GM19328 (cell line): ENCODE data around the gene SERPINB1.

Source experiments
- ATAC-seq: cut with Tn5 transposase; IDR thresholded peaks from one replicate; pipeline ENCODE4 v1.9.1; 2021; ENCODE audit warnings: mild to moderate bottlenecking, moderate library complexity; ENCODE audit not compliant: unreplicated experiment

The SERPINB1 gene

DNA sequence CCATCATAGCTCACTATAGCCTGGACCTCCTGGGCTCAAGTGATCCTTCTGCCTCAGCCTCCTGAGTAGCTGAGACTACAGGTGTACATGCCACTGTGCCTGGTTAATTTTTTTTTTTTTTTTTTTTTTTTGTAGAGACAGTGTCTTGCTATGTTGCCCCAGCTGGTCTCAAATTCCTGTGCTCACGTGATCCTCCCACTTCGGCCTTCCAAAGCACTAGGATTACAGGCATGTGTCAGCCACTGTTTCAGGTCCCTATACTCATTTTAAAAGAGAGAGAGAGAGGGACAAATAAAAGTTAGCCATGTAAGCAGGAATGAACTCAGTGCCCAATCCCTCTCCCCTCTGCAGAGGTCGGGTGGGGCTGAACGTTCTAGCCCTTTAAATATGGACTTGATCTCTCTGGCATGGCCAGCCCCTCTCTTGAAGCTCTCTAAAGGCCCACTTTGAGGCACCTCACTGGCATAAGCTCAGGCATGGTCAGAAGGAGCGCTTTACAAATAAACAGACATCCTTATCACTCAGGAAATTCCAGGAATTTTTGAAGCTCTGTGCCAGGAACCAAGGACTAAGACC, 9.0 kb upstream of the SERPINB1 start:
- ATAC-seq, result no peak

GRCh38 chr6:2848851-2849250, 7.2 kb upstream of the SERPINB1 start:
- ATAC-seq, result no peak

DNA sequence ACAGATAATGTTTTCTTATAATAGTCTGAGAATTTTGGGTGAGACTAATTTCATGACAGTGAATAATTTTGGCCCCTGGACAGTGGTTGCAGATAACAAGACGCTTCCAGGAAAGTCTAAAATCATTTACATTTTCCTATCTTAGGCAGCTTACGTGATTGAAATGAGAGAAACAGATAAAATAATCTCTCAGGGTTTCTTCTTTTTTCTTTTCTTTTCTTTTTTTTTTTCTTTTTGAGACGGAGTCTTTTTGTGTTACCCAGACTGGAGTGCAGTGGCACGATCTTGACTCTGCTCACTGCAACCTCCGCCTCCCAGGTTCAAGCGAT, 4.2 kb upstream of the SERPINB1 start:
- ATAC-seq, result no peak

DNA sequence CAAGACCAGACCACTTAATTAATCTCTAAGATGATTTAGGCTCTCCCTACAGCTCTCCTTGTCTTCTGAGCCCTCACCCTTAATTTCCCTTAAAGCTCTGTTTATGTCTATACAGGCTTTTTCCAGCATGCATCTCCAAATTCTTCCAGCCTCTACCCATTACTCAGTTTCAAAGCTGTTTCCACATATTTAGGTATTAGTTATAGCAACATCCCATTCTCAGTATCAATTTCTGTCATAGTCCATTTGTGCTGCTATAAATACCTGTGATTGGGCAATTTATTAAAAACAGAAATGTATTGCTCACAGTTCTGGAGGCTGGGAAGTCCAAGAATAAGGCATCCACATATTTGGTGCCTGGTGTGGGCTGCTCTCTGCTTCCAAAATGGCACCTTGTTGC, 2.3 kb upstream of the SERPINB1 start:
- no peak for ATAC-seq

GRCh38 chr6:2843138-2843740, 1.6 kb upstream of the SERPINB1 start:
- ATAC-seq, result no peak

- ATAC-seq, result no peak
Measured at GRCh38 chr6:2842139-2842552, 483 bp upstream of the SERPINB1 start.

GRCh38 chr6:2840749-2841061, 958 bp downstream of the SERPINB1 start:
- no peak for ATAC-seq

DNA sequence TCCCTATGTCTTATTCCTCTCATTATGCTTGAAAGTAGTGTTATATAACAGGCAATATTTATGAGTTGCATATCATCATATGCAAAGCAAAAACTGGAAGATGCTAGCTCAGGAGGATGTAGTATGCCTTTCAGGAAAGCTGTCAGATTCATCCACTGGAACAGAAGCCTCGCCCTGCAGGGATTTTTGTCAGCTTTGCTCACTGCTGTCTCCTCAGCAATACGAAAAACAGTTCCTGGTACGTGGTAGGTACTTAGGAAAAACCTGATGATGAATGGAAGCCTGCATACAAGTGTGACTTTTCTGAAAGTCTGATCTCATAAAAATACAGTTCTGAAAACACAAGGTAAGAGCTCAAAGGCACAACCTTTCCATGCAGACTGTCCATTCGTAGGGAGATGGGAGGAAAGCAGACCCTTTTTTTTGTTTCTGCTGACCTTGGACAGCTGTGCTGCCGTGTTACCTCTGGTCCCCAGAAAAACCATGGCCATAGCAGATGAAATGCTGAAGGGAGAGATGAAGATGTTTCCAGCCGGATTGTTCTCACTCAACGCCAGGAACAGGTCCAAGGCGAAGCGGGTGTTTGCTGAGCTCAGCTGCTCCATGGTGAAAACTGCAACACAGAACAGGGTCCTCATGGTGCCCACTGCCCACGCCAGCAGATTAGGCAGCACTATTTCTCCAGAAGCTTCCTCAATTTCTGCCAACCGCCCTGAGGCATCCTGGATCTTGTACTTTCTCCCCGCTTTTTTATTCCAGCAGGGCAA, 1.5 kb downstream of the SERPINB1 start:
- no peak for ATAC-seq

DNA sequence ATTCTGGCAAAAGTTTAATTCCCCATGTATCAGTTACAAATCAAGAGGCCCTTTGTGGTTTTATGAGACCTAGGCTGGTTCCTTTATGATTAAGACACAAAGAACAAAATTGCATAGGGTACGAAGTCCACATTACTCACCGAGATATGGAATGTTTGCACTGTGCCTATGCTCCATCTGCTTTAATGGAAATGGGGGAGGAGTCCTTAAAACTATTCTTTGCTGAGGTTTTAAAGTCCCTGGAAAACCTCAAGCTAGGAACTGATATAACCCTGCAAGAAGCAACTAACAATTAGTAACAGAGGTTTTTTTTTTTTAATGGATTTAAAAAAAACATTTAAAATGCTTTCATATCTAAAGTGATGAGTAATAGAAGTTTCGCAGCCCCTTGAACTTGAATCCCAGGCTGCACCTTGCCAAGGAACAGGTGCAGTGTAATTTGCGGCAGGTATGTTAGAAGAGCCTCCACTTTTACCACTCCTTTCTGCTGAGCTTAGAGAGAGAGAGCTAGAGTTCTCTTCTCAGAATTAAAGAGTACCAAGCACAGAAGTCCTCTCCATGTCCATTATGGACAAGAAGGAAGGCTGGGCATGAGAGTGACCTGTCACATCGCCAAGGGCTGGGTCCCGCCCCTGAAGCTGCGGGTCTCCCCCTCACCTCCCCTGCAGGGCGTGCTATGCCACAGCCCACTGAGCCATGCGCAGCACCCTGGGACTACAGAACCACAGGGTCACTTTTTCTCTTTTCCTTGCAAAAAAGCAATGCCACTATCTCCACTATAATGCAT, 2.3 kb downstream of the SERPINB1 start:
- no peak for ATAC-seq

GRCh38 chr6:2838251-2838650, 3.4 kb downstream of the SERPINB1 start:
- ATAC-seq, result no peak

DNA sequence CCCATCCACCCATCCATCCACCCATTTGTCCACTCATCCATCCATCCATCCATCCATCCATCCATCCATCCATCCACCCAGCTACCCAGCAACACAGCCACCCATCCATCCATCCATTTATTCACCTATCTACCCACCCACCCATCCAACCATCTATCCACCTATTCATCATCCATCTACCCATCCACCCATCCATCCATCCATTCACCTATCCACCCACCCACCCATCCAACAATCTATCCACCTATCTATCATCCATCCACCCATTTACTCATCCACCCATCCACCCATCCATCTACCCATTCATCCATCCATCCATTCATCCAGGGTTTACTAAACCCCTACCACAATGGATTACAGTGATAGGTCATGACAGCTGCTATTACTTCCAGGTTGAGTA, 7.4 kb downstream of the SERPINB1 start:
- ATAC-seq, result no peak

DNA sequence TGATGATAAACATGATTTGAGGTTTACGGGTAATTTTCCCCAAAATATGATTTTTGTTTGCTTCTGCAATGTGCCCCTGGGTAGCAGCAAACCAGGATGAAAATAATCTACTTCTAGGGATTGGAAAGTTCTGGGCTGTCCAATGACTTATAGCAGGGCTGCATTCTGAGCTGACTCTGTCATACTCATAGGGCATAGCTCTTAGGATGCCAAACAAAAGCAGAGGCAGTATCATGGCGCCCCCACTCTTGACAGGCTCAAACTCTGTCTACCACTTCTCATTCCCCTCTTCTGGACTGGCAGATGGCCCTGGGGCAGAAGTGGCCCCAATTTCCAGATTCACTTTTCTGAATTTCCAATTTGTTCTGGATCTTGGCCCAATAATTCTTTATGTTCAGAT, 10.3 kb downstream of the SERPINB1 start:
- no peak for ATAC-seq

- no peak for ATAC-seq
Measured at GRCh38 chr6:2830183-2830582, 11.5 kb downstream of the SERPINB1 start.

- ATAC-seq, result no peak
Measured at GRCh38 chr6:2829253-2829652, 12.4 kb downstream of the SERPINB1 start.

DNA sequence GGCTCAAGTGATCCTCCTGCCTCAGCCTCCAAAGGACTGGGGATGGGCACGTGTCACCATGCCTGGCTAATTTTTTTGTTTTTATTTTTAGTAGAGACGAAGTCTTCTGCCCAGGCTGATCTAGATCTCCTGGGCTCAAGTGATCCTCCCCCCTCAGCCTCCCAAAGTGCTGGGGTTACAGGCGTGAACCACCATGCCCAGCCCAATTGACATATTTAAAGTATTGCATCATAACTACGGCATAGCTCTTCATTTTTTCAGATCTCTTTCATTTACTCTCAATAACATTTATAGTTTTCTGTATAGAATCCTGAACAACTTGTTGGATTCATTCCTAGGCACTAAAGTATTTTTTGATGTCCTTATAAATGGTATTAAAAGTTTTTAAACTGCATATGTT, 13.0 kb downstream of the SERPINB1 start:
- no peak for ATAC-seq

DNA sequence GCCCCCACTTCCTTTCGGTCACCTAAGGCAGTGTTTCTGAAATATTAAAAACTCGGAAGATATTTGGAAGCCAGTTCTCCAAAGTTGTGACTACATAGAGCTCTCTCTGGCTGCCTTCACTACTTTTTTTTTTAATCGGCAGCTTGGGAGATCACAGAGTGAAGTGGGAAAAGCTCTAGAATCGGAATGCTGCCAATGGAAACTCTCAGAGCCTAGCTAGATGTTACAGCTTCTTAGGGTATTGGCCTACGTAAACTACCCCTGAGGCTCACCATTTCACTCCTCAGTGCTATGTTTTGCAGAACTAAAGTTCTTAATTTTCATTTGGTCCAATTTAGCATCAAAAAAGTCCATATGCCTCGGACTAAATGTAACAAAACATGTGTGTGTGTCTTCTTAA, 14.5 kb downstream of the SERPINB1 start:
- no peak for ATAC-seq

- no peak for ATAC-seq
Measured at GRCh38 chr6:2826131-2826530, 15.5 kb downstream of the SERPINB1 start.

GRCh38 chr6:2823104-2823850, 18.4 kb downstream of the SERPINB1 start:
- ATAC-seq, result no peak

GRCh38 chr6:2821554-2821953, 20.1 kb downstream of the SERPINB1 start:
- ATAC-seq, result no peak

DNA sequence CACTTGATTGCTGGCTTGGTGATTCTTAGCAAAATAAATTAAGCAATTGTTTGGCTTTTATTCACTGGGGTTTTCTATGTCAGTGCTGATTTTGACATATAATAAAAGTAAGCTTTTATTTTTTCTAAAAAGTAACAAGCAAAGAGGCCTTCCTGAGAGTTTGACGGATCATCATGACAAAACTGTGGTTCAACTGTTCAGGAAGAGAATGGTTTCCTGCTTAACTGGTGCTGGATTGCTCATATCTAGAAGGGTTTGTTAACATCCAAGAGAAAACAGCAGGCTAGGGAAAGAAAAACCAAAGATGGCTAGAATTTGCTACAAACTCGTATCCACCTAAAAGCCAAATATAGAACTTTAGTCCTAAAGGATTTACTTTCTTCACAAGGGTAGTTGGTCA, 21.2 kb downstream of the SERPINB1 start:
- ATAC-seq, result no peak

DNA sequence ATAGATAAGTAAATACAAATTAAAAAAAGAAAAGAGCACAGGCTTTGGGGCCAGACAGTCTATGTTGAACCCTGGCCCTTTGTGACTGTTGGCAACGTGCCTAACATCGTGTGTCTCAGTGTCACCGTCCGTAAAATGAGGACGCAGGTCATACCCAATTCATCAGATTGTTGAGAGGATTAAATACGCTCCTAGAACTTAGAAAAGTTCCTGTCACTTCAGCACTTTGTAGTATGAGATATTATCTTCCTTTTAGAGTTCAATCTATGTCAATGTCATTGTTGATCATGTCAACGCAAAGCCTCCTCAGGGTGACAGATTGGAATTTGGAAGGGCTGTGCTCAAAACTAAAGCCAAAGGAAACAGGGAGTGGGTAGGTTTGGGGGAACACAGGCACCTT, 21.7 kb downstream of the SERPINB1 start:
- ATAC-seq, result no peak
